Right lobe of liver (tissue), 5 donors: Measurements from ENCODE around the gene MINDY1. TPM values are rescaled to one million over a fixed set of nuclear protein-coding genes. Genes with fewer than 3 reads are reported as not detected.

ENCODE experiments used
- small RNA-seq, 2 experiments: library from RNA; depleted of rRNA; stranded (forward); fragments of <200 nt; gene quantifications; one replicate each; pipeline ENCODE3, GENCODE V24; 2016
- total RNA-seq, 6 experiments: library from RNA; depleted of rRNA in 2 of 6; stranded (reverse); fragments of >200 nt in 2 of 6; fragmentation: NEBNext Ultra II Directional in 3 of 6; extraction: Animal tissue kit (Norgen Biotek cat#: 25700) in 3 of 6; gene quantifications; one replicate each; pipeline versions ENCODE4 v1.1.0 to v1.2.4, GENCODE V29; 2016 to 2023
- donor health status: DM: no; HTN: no; CAD: no.
- donor health status: DM: no; HTN: no; CAD: no.
- donor health status: DM: no; HTN: yes; CAD: no.
- donor health status: DM: no; HTN: yes; CAD: no.

MINDY1 gene
- total RNA-seq, 6 experiments from 2014 or later: 10.1 to 19.7 (median 15.4) TPM

Small RNA genes within 50 kb of the gene (small RNA-seq; reads per million reads assigned to genes)
- gene RNU6-884P: 0 reads per million in 2 experiments

Other genes with a start within 250 kb of the MINDY1 start
- gene CTSS, start 241.1 kb downstream of the MINDY1 start, total RNA-seq: 100 to 1,000 TPM in 1 of 6 experiments, 10 to 100 TPM in 5; 23.9 to 195 (median 61.4) TPM
- 1 to 10 TPM; 1.5 to 3.8 (median 2.6) TPM for gene CTSK, start 198.6 kb downstream of the MINDY1 start, total RNA-seq
- 10 to 100 TPM; 24.7 to 31.9 (median 27.8) TPM for gene ARNT, start 130.3 kb downstream of the MINDY1 start, total RNA-seq
- not detected for gene CTXND2, start 119.8 kb downstream of the MINDY1 start, total RNA-seq
- gene SETDB1, start 80.5 kb downstream of the MINDY1 start, total RNA-seq: 10 to 100 TPM; 10.4 to 17.8 (median 12.9) TPM
- gene CERS2, start 32.1 kb downstream of the MINDY1 start, total RNA-seq: 100 to 1,000 TPM; 298 to 572 (median 459) TPM
- 10 to 100 TPM in 5 of 6 experiments, 1 to 10 TPM in 1; 9.9 to 18.5 (median 15.1) TPM for gene ANXA9, start 24.6 kb downstream of the MINDY1 start, total RNA-seq
- 10 to 100 TPM in 4 of 6 experiments, 1 to 10 TPM in 2; 4.7 to 12.0 (median 10.1) TPM for gene PRUNE1, start 1.5 kb upstream of the MINDY1 start, total RNA-seq
- gene BNIPL, start 29.7 kb upstream of the MINDY1 start, total RNA-seq: under 1 TPM in 5 of 6 experiments, not detected in 1; 0.12 to 0.76 (median 0.42) TPM
- gene C1orf56, start 40.8 kb upstream of the MINDY1 start, total RNA-seq: 1 to 10 TPM; 2.4 to 5.7 (median 3.8) TPM
- gene CDC42SE1, start 52.7 kb upstream of the MINDY1 start, total RNA-seq: 10 to 100 TPM; 15.9 to 37.5 (median 27.3) TPM
- gene MLLT11, start 53.5 kb upstream of the MINDY1 start, total RNA-seq: under 1 TPM; 0.24 to 0.56 (median 0.40) TPM
- 1 to 10 TPM; 2.0 to 6.5 (median 5.0) TPM for gene GABPB2, start 63.9 kb upstream of the MINDY1 start, total RNA-seq
- gene SEMA6C, start 139.7 kb upstream of the MINDY1 start, total RNA-seq: 1 to 10 TPM in 5 of 6 experiments, under 1 TPM in 1; 0.87 to 8.3 (median 4.1) TPM
- gene TNFAIP8L2, start 149.7 kb upstream of the MINDY1 start, total RNA-seq: 1 to 10 TPM; 1.1 to 4.2 (median 2.2) TPM
- gene LYSMD1, start 159.0 kb upstream of the MINDY1 start, total RNA-seq: 1 to 10 TPM; 2.7 to 6.4 (median 4.5) TPM
- 10 to 100 TPM in 2 of 6 experiments, 1 to 10 TPM in 4; 7.5 to 13.2 (median 8.5) TPM for gene SCNM1, start 159.2 kb upstream of the MINDY1 start, total RNA-seq
- not detected for gene TMOD4, start 169.1 kb upstream of the MINDY1 start, total RNA-seq
- 10 to 100 TPM; 10.0 to 19.2 (median 14.7) TPM for gene VPS72, start 183.3 kb upstream of the MINDY1 start, total RNA-seq
- 10 to 100 TPM; 13.9 to 22.1 (median 17.2) TPM for gene PIP5K1A, start 191.7 kb upstream of the MINDY1 start, total RNA-seq
- 10 to 100 TPM; 72.2 to 95.6 (median 79.1) TPM for gene PSMD4, start 247.8 kb upstream of the MINDY1 start, total RNA-seq